ENCODE measurements around the gene CFAP206.

CFAP206 gene

GRCh38 chr6:87407901-87408720, at the start of gene CFAP206:
Gene CFAP206, plus strand, starts transcription at chr6:87407972. Its CDS starts 1,868 bp downstream, at chr6:87409840.
- no peak for FAIRE-seq

DNA sequence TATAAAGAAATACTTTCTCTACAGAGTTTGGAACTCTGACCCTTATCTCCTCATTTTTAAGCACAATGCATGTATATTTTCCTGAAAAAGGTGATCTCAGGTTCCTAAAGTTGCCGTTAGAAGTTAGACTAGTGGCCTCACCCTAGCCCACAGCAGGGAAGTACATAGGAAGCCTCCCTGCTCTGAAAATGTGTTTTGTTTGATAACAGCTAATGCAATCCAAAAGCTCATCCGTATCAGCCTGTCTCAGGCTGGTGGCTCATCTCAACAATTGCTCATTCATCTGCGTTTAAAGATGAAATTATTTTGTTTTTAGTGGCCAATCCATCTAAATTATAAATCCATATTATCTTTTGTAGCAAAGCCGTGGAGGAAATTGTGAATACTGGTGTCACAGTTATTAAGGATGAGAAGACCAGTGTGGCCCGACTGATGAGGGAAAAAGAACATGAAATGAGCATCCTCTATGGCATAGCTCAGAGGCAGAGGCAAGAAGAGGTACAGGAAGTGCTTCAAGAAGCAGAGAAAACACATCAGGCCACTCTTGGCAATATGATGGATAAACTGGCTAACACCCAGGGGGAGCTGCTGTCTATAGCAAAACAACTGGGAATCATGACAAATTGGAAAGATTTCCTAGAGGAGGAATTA, 43.0 kb upstream of the CFAP206 start:
- FAIRE-seq, result no peak

DNA sequence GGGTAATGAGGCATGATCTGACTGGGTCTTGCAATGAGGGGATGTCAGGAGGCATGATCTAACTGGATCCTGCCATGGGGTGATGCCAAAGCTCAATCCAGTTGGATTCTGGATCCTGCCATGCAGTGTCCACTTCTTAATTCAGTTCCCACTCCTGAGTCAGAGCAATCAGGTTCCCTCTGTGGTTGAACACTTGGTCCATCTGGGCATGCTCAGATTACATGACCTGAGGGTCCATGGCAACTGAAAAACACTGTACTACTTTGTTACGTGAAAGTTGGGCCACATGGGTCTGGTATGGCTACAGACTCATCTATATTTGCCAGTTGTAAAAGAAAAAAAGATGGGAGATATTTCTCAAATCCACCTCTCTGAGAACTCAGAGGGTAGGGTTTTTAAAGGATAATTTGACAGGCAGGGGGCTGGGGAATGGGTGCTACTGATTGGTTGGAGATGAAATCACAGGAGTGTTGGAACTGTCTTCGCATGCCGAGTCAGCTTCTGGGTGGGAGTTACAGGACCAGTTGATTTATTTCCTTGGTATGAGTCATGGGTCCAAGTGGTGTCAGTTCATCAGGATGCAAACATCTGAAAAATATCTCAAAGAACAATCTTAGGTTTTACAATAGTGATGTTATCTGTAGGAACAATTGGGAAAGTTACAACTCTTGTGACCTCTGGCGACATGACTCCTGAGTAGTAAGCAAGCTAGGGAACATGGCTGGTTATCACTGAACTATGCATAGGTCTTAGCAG, 41.5 kb upstream of the CFAP206 start:
- FAIRE-seq, result no peak

DNA sequence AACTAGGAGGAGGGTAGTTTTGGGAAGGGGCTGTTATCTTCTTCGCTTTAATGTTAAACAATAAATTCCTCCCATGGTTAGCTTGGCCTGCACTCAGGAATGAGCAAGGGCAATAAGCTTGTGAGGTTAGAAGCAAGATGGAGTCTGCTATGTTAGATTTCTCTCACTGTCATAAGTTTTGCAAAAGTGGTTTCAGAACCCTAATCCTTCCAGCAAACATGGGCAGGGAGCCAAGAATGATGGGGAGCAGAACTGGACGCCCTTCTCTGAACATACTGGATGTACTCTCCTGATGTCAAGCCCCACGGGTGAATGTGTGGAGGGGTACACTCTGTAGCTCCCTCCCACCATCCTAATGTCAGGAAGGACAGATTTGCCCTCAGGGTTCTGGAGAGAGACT, 40.9 kb upstream of the CFAP206 start:
- FAIRE-seq, result no peak

DNA sequence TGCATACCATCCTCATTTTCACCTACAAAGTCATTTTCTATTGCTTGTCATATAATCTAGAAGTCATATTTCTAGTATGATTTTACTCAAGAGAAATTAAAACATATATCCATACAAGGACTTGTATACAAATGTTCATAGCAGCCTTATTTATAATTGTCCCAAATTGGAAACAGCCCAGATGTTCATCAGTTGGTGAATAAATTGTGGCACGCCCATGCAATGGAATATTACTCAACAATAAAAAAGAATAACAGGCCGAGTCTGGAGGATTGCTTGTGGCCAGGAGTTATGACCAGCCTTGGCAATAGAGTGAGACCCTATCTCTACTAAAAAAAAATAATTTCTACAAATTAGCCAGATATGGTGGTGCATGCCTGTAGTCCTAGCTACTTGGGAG, 34.4 kb upstream of the CFAP206 start:
- no peak for FAIRE-seq

DNA sequence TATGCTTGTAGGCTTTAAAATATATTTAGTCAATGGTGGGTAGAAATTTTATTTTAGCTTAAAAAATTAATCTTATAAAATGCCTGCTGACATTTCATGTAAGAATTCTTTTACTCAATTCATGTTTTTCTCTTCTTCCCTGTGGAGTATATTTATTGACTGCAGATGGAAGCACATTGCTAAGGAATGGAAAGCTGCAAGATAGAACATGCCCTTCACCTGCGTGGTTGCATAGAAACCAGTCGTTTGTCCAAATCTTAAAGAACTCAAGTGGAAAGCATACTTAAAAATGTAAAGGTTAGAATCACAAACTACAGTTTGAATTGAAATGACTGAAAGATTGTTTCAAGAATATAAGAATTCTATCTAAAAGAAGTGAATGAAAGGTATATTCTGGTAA, 32.5 kb upstream of the CFAP206 start:
- FAIRE-seq, result no peak

DNA sequence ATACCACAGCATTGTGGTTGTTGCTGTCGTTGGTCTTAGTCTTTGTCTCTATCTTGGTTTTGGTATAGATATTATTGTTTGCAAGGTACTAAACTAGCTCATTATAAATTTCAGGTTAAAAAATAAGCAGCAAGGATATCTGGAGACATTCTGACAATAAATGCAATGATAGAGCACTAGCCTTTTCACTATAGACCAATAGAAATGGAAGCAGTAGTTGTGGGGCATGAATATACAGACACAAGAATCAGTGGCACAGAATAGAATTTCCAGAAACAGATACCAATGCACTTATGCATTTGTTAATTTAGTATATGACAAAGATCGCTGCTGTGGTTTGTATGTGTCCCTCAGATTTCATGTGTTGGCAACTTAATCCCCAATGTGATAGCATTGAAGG, 31.1 kb upstream of the CFAP206 start:
- no peak for FAIRE-seq

DNA sequence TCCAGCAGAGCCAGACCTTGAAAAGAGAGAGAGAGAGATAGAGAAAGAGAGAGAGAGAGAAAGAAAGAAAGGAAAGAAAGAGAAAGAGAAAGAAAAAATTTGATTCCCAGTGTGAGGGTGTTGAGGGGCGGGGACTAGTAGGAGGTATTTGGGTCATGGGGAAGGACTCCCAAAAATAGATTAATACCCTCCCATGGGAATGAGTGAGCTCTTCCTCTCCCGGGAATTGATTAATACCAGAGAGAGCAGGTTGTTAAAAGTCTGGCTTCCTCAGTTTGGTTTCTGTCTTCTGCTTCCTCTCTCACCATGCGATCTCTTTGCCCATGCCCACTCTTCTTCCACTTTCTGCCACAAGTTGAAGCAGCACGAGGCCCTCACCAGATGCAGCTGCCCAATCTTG, 28.8 kb upstream of the CFAP206 start:
- FAIRE-seq, result no peak

- no peak for FAIRE-seq
These were observed 24.9 kb upstream of the CFAP206 start for GRCh38 chr6:87382861-87383260.

- FAIRE-seq, result no peak
These were observed 23.7 kb upstream of the CFAP206 start for GRCh38 chr6:87384038-87384437.

- FAIRE-seq, result no peak
These were observed 23.3 kb upstream of the CFAP206 start for GRCh38 chr6:87384449-87384848.

GRCh38 chr6:87391334-87391733, 16.4 kb upstream of the CFAP206 start:
- FAIRE-seq, result no peak

DNA sequence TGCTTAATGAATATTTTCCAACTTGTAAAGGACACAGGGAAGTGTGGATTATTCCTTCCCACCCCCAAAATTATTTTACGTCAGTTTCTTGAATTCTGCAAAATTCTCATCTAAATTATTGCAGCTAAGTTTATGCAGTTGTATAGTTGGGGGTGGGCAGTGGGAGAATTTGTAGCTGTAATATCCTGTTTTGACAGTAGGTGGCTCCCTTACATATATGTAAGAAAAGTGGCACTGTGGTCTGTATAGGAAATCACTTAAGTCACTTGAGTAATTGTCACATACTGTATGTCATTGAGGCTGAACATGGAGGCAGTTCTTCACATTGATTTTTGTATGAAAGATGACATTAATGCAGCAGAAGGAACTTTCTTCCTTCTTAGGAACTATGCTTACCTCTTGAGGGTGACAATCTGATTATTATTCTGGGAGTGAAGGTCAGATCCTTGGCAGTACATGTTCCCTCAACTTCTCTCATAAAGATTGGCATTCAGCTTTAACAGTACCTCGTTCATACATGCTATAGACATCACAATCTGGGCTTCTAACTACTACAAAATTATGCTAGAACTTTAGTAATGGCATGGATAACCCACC, 14.6 kb upstream of the CFAP206 start:
- peak; percentile 4 for FAIRE-seq

- no peak for FAIRE-seq
These were observed 12.3 kb upstream of the CFAP206 start for GRCh38 chr6:87395431-87395830.

DNA sequence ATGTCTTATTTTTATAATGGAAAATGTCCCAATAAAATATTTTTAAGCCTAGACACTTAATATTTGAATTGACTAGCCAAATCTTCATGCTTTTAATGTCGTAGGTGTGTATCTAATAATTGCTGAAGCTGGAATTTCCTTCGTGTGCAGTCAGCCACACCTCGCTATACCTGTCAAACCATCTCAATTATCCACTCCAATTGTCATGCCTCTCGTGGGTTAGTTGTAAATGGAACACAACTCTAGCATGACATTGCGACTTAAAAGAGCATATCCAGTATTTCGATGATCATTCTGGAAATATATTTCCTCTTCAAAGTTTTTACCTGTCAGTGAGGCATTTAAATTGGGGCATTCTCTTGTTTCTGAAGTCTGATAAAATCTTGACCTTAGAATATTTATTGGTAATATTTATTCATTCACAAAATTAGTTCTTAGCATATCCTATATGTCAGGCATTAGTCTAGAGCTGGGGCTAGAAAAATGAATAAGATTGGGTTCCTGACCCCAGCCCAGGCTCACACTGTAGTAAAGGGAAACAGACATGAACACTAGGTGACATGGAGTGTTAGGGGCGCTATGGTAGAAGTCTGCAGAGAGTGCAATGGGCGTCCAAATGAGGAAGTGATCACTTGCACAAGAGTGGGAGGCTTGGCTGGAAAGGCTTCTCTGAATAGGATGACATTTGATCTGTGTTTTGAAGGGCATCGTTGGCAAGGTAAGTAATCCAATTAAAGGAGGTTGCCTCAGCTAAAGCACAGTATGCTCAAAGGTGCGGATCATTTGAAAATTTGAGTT, 11.0 kb upstream of the CFAP206 start:
- FAIRE-seq, result no peak

DNA sequence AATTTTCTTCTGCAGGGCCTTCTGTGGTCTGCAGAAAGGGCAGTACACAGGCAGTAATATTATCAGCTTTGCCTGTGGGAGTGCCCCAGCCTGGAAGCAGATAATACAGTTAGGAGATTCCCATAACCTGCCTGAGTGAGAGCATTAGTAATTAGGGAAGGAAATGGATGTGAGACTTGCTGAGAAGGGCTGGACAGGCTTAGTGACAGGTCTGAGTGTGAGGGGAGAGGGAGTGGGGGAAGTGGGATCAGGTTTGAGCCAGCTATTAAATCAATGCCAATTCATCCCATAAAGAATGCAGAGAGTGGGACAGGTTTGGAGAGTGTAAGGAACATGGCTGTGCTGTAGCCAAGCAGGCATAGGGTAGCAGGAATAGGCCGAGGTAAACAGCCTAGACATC, 10.1 kb upstream of the CFAP206 start:
- FAIRE-seq, result no peak

- FAIRE-seq, result no peak
These were observed 5.9 kb upstream of the CFAP206 start for GRCh38 chr6:87401832-87402231.

GRCh38 chr6:87407561-87407900, 241 bp upstream of the CFAP206 start:
- FAIRE-seq, result no peak

DNA sequence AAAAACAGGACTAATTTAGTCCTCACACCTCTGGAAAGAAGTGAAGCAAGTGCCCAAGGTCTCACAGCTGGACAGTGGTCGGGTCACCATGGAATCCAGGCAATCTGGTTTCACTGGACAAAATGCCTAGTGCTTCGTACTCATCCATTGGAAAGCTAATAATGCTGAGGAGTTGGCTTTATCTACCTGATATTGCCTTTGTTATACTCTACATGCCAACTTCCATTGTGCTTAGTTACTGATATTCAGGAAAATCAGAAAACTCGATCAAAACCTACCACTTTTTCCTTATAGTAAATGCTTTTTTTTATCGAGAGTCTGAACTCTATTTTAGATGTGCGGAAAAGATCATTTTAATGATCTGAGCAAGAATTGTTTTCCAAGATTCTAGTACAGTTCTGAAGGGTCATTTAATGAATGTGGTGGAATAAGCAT, 966 bp downstream of the CFAP206 start:
- no peak for FAIRE-seq

- no peak for FAIRE-seq
These were observed 11.5 kb downstream of the CFAP206 start for GRCh38 chr6:87419266-87419665.

GRCh38 chr6:87420360-87420759, 12.6 kb downstream of the CFAP206 start:
- FAIRE-seq, result no peak

DNA sequence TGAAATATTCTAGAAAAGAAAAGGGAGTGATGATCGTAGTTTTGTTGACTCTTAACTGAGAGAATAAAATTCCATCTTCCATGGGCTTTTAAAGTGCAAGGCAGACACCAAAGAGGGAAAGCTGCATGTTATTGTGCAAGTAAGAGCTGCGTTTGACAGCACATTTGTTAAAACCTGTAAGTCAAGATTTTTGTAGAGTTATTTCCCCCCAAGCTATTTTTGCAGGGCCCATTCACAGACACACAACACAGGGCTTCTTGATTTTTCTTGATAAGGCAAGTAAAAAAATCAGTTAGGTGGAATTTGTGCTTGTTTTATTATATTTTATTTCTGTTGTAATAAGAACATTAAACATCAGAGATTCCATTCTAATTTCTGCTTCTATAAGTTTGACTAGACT, 13.8 kb downstream of the CFAP206 start:
- no peak for FAIRE-seq

GRCh38 chr6:87426789-87427188, 19.0 kb downstream of the CFAP206 start:
- no peak for FAIRE-seq
